Osteoblast (primary cell): ENCODE data around the gene IRX3. TPM values are rescaled to one million over a fixed set of nuclear protein-coding genes. Genes with fewer than 3 reads are reported as not detected.

ENCODE experiments used
- DNase-seq: peaks from one replicate; pipeline ENCODE4 v3.0.0; 2011; ENCODE audit warnings: low spot score, mixed read lengths; ENCODE audit not compliant: insufficient read length; ENCODE audit errors: missing footprints
- H2AFZ ChIP-seq: 2 replicates; pipeline ENCODE4 v1.6.0; 2011; ENCODE audit warnings: mild to moderate bottlenecking, low read length
- H3K27ac ChIP-seq: 2 replicates; pipeline ENCODE4 v1.5.1; 2011; ENCODE audit warnings: mild to moderate bottlenecking, low read depth, low read length, moderate library complexity
- H3K27me3 ChIP-seq: 2 replicates; pipeline ENCODE4 v1.6.0; 2012; ENCODE audit warnings: mild to moderate bottlenecking, control low read depth, inconsistent platforms, low read length, moderate library complexity; ENCODE audit not compliant: insufficient read depth
- H3K36me3 ChIP-seq: 2 replicates; pipeline ENCODE4 v1.5.1; 2011; ENCODE audit warnings: mild to moderate bottlenecking, low read length, control low read depth, moderate library complexity; ENCODE audit not compliant: insufficient read depth
- H3K4me1 ChIP-seq: 2 replicates; pipeline ENCODE4 v1.5.1; 2011; ENCODE audit warnings: mild to moderate bottlenecking, low read length, control low read depth, moderate library complexity; ENCODE audit not compliant: insufficient read depth
- H3K4me2 ChIP-seq: 2 replicates; pipeline ENCODE4 v1.6.0; 2011; ENCODE audit warnings: mild to moderate bottlenecking, low read length; ENCODE audit not compliant: insufficient read depth
- H3K4me3 ChIP-seq: fragments of 200-600 bp; sonication (generic); 3 replicates; pipeline ENCODE4 v1.5.1; 2012; ENCODE audit warnings: mild to moderate bottlenecking, low read length, inconsistent platforms; ENCODE audit not compliant: insufficient read depth
- H3K79me2 ChIP-seq: 2 replicates; pipeline ENCODE4 v1.6.0; 2012; ENCODE audit warnings: mild to moderate bottlenecking, low read length, control low read depth, inconsistent platforms; ENCODE audit not compliant: insufficient read depth
- H3K9me3 ChIP-seq: 2 replicates; pipeline ENCODE4 v1.5.1; 2011; ENCODE audit warnings: low read depth, low read length, control low read depth
- H4K20me1 ChIP-seq: 2 replicates; pipeline ENCODE4 v1.6.0; 2012; ENCODE audit warnings: mild to moderate bottlenecking, low read length, control low read depth; ENCODE audit not compliant: insufficient read depth
- total RNA-seq: library from RNA; depleted of rRNA; stranded (reverse); fragments of >200 nt; gene quantifications from 2 replicates; pipeline ENCODE4 v1.2.3, GENCODE V29; 2012
- TF ChIP-seq, protein P1 (sequence below): IDR thresholded peaks from 2 replicates; pipeline ENCODE4 v1.5.1; 2011; ENCODE audit warnings: mild to moderate bottlenecking, low read depth, low read length, moderate library complexity; ENCODE audit errors: extremely low read depth

IRX3 gene
- 68.4 and 71.7 TPM in 2 replicates for total RNA-seq

DNA sequence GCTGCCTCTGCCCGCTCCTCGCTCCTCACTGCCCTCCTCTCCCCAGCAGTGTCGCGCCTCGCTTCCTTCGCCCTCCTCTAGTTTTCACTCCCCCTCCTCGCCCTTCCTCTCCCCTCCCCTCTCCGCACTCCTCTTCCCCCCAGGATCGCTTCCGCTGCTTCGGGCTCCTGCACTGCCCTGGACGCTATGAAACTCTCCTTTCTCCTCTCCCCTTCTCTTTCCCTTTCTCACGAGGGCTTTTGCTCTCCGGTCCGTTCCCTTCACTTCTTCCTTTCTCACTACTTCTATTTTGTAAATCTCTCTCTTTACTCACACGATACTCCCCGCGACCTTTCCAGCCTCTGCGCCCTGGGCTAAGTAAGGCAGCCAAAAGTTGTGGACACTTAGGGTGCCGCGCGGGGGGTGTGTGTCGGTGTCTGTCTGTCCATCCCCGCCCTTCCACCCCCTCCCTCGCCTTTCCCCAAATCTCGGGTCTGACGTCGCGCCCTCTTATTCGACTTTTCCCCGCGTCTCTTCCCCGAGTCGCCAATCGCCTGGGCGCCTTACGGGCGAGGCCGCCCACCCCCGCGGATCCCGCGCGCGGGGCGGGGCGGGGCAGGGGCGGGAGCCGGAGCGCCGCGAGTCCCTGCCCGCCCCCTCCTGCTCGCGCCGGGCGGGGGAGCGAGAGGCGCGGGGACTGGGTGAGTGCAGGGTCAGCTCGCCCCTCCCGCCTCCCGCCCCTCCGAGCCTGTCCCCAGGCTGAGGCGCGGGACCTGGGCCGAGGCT lies at the start of gene IRX3:
Gene IRX3, minus strand, starts transcription at position 422 of the 765 bp plus-strand sequence. CDS start 737 bp downstream, outside the sequence.
- peak; percentile 100 for DNase-seq

DNA sequence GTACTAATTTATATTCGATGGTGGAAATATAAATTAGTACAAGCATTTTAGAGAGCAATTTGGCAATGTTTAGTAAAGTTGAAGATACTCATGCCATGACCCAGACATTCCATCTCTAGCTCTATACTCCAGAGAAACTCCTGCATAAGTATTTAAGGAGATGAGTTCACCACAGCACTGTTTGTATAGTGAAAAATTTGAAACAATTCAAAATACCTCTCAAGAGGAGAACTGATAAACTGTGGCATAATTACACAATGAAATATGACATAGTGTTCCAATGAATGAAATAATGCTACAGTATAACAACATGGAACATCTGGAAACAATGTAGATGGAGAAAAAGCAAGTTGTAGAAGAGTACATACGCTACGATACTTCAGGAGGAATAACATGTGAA lies 48.6 kb upstream of the IRX3 start:
- no peaks in the 10 kb centered on the region for H3K36me3 ChIP-seq
- H3K79me2 ChIP-seq = no peaks in the 10 kb centered on the region
- H3K4me2 ChIP-seq = peak overlapping the region; percentile 17
- no peak overlapping the region for H2AFZ ChIP-seq
- peak overlapping the region; percentile 34 for H3K27ac ChIP-seq
- no peaks in the 10 kb centered on the region for H4K20me1 ChIP-seq
- H3K27me3 ChIP-seq = no peaks in the 10 kb centered on the region
- no peak overlapping the region for H3K4me3 ChIP-seq
- peak; percentile 83 for DNase-seq
- no peaks in the 10 kb centered on the region for H3K9me3 ChIP-seq
- TF ChIP-seq, protein P1, sequence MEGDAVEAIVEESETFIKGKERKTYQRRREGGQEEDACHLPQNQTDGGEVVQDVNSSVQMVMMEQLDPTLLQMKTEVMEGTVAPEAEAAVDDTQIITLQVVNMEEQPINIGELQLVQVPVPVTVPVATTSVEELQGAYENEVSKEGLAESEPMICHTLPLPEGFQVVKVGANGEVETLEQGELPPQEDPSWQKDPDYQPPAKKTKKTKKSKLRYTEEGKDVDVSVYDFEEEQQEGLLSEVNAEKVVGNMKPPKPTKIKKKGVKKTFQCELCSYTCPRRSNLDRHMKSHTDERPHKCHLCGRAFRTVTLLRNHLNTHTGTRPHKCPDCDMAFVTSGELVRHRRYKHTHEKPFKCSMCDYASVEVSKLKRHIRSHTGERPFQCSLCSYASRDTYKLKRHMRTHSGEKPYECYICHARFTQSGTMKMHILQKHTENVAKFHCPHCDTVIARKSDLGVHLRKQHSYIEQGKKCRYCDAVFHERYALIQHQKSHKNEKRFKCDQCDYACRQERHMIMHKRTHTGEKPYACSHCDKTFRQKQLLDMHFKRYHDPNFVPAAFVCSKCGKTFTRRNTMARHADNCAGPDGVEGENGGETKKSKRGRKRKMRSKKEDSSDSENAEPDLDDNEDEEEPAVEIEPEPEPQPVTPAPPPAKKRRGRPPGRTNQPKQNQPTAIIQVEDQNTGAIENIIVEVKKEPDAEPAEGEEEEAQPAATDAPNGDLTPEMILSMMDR = no peak
- H3K4me1 ChIP-seq = peaks cover 10% of the 10 kb centered on the region

More for the DNA sequence above, at the start of gene IRX3:
- TF ChIP-seq, protein P1 = no peak
- peak within 1 kb of the TSS; percentile 85 for H3K4me3 ChIP-seq
- peak within 1 kb of the TSS; percentile 94 for H3K4me2 ChIP-seq
- H3K9me3 ChIP-seq = no peaks in the 10 kb centered on the region
- peaks cover 18% of the 10 kb centered on the region for H3K4me1 ChIP-seq
- peaks cover 21% of the 10 kb centered on the region for H4K20me1 ChIP-seq
- H3K36me3 ChIP-seq = peaks cover 31% of the 10 kb centered on the region
- peak within 1 kb of the TSS; percentile 97 for H3K27ac ChIP-seq
- H3K27me3 ChIP-seq = no peaks in the 10 kb centered on the region
- peaks cover 41% of the 10 kb centered on the region for H3K79me2 ChIP-seq
- H2AFZ ChIP-seq = peak within 1 kb of the TSS; percentile 88

DNA sequence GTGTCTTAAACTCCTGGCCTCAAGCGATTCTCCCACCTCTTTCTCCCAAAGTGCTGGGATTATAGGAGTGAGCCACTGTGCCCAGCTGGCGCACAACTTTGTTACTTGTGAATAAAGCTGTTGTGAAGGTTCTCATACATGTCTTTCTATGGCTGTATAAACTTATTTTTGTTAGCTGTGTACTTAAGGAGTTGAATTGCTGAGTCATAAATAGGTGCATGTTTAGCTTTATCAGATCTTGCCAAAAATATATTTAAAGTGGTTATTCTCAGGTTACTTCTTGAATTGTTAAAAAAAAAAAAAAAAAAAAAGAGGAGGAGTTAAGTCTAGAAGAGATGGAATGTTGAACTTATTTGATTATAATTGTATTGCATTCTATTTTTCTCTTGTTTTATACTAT lies 47.6 kb upstream of the IRX3 start:
- Histone ChIP-seq H3K79me2 (no peaks in the 10 kb centered on the region), H3K4me2 (no peak overlapping the region), H3K27me3 (no peaks in the 10 kb centered on the region), H3K4me3 (no peak overlapping the region), H3K36me3 (no peaks in the 10 kb centered on the region), H2AFZ (no peak overlapping the region), H3K9me3 (no peaks in the 10 kb centered on the region), H3K27ac (no peak overlapping the region), H3K4me1 (peaks cover 10% of the 10 kb centered on the region), H4K20me1 (no peaks in the 10 kb centered on the region)
- no peak for DNase-seq
- TF ChIP-seq, protein P1 = no peak

DNA sequence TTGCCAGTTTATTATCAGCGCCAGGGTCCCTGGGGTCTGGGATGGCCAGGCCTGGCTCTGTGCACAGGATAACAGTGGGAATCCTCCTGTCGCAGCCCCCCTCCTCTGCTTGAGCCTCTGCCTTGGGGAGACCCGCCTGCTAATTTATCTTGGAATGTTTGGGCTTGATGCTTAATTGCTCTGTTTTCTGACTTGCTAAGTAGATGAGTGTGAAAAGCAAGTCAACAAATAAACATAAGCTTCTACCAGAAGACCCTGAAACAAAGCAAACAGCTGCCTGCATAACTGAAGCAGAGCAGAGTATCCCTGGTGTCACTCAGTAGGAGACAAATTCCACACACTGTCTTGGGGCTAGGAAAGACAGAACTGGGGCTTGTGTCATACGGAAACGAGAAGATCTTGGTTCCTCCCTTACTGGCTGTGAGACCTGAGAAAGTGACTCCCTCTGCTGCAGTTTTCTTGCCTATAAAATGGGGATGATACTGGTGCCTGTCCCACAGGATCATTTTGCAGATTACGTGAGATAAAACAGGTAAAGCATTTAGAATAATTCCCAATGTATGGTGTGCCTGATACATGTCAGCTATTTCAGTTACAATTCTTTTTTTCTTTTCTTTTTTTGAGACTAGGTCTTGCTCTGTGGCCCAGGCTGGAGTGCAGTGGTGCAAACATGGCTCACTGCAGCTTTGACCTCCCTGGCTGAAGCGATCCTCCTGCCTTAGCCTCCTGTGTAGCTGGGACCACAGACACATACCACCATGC lies 44.8 kb upstream of the IRX3 start:
- Histone ChIP-seq H3K27ac (no peak overlapping the region), H4K20me1 (no peaks in the 10 kb centered on the region), H3K4me2 (no peak overlapping the region), H3K36me3 (no peaks in the 10 kb centered on the region), H3K27me3 (no peaks in the 10 kb centered on the region), H3K9me3 (no peaks in the 10 kb centered on the region), H3K4me1 (peaks cover 15% of the 10 kb centered on the region), H3K4me3 (no peak overlapping the region), H3K79me2 (no peaks in the 10 kb centered on the region), H2AFZ (no peak overlapping the region)
- no peak for DNase-seq
- TF ChIP-seq, protein P1 = no peak
